Muscle of back (tissue), 13 donors: Measurements from ENCODE around the gene CYP4F8. TPM values are rescaled to one million over a fixed set of nuclear protein-coding genes. Genes with fewer than 3 reads are reported as not detected.
"Not testable (repeated sequence)": the region's sequence is repeated elsewhere in the genome, so short reads cannot be mapped to it uniquely, and the experiment has no call there.

ENCODE experiments used
- DNase-seq, 3 donors: peaks; one replicate each; pipeline versions ENCODE4 v3.0.0 to v3.0.0-alpha.2; 2013
- long read RNA-seq, 9 donors: transcript quantifications; one replicate each; lab custom pipeline, GENCODE V29; 2026
- polyA plus RNA-seq, 10 donors: library from polyadenylated mRNA; unstranded; fragments of 120-200 nt; gene quantifications; one replicate each; pipeline ENCODE4 v1.2.1, GENCODE V29; 2013; ENCODE audit not compliant: insufficient read length in 10 of 10

The CYP4F8 gene, protein sequence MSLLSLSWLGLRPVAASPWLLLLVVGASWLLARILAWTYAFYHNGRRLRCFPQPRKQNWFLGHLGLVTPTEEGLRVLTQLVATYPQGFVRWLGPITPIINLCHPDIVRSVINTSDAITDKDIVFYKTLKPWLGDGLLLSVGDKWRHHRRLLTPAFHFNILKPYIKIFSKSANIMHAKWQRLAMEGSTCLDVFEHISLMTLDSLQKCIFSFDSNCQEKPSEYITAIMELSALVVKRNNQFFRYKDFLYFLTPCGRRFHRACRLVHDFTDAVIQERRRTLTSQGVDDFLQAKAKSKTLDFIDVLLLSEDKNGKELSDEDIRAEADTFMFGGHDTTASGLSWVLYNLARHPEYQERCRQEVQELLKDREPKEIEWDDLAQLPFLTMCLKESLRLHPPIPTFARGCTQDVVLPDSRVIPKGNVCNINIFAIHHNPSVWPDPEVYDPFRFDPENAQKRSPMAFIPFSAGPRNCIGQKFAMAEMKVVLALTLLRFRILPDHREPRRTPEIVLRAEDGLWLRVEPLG
- polyA plus RNA-seq, result not detected
- long read RNA-seq, donor 1, result 0 reads
- long read RNA-seq, donor 2, result 0 reads
- long read RNA-seq, donor 3, result 0 reads
- long read RNA-seq, donor 4, result 0 reads
- long read RNA-seq, donor 5, result 0 reads
- long read RNA-seq, donor 6, result 0 reads
- long read RNA-seq, donor 7, result 0 reads
- long read RNA-seq, donor 8, result 0 reads
- long read RNA-seq, donor 9, result 0 reads

DNA sequence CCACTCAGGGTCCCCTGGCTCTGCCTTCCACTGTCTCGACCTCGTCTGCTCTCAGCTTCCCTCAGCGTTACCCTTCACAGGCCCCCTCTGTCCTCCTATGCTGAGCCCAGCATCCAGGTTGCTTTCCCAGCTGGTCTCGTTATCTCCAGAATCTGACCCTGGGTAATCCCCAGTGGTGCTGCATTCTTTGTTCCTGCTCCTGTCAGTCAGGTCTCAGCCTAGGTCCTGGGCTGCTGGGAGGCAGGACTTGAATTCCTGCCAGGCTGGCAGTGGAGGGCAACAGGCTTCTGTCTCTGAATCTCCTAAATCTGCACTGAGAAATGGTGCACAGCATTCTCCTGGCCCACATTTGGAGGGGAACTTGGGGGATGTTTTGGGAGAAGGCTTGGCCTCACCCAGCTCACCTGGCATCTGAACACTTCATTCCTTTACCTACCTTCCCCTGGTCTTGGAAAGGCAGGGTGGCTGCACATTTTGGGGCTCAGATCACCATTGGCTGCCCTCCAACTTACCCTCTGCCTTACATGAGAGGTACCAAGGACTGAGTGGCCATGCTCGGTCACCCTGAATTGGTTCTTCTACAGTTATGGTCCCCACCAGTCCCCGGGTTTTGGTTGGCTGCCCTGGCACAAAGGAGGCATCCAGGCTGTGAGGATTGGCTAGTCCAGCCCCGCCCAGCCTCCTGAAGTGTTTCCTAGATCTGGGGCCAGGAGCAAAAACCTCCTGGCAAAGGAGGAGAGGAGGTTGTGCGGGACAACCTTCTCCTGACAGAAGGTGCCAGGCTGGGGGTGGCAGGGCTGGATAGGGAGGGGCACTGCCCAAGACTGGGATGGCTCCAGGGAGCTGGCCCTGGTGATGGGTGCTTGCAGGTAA lies at the start of gene CYP4F8:
Gene CYP4F8 (plus strand): TSS at position 712 of the 873 bp plus-strand sequence. CDS start 399 bp downstream, outside the sequence.
- no peak for DNase-seq

DNA sequence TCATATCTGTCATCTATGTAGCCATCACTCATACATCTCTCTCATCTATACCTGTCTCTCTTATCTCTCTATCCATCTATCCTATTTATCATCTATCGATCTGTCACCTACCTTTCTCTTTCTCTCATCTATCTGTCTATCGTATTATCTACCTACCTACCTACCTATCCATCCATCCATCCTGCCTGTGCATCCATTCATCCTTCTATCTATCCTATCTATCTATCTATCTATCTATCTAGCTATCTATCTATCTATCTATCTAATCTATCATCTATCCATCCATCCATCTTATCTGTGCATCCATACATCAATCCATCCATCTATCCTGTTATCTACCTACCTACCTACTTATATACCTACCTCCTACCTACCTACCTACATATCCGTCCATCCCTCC lies 44.6 kb upstream of the CYP4F8 start:
- no peak for DNase-seq

DNA sequence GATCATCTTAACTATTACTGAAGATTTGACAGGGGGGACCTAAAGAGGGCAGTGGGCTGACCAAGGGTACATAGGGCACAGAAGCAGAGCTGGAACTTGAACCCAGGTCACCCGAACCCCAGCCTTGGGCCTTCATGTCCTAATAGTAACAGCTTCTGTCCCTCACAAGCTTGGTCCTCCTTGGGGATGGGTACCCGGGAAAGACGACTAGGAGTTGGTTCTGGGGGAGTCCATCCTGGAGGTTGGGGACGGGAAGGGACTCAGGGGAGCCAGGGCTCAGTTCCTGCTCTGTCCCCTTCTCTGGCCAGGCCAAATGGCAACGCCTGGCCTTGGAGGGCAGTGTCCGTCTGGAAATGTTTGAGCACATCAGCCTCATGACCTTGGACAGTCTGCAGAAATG lies 39.6 kb upstream of the CYP4F8 start:
- no peak for DNase-seq

DNA sequence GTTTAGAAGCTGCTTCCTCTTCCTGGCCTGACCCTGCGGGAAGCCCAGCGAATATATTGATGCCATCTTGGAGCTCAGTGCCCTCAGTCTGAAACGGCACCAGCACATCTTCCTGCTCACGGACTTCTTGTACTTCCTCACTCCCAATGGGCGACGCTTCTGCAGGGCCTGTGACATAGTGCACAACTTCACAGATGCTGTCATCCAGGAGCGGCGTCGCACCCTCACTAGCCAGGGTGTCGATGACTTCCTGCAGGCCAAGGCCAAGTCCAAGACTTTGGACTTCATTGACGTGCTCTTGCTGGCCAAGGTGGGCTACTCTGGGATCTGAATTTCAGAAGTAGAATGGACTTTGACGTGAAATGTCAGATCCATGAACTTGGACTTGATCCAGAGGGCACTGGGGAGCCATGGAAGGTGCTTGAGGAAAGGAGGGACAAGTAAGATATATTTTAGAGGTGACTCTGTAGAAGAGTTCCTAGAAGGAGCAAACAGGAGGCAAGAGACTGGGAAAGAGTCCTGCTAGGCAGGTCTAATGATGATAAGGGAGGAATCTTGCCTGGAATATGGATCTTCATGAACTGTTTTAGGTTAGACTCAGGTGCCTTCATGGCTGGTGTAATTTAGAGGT lies 38.4 kb upstream of the CYP4F8 start:
- DNase-seq, result no peak

DNA sequence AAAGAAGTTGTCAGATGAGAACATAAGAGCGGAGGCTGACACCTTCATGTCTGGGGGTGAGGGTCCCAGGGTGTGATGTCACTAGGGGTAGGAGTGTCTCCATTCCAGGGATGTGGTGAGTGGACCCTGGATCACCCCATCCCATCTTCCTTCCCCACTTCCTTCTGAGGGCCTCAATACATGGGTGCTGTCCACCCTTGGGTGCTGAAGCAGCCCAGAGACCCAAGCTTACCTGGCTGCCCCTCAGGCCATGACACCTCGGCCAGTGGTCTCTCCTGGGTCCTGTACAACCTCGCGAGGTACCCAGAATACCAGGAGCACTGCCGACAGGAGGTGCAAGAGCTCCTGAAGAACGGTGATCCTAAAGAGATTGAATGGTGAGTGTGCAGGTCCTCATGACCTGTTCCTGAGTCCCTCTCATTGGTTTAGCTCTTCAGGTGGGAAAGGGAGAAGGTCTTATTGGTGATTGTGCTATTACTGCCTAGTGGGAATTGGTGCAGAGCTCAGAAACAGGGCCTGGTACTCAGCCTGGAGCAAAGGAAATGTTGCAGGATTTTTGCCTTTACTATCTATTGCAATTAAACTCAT lies 37.7 kb upstream of the CYP4F8 start:
- no peak for DNase-seq

DNA sequence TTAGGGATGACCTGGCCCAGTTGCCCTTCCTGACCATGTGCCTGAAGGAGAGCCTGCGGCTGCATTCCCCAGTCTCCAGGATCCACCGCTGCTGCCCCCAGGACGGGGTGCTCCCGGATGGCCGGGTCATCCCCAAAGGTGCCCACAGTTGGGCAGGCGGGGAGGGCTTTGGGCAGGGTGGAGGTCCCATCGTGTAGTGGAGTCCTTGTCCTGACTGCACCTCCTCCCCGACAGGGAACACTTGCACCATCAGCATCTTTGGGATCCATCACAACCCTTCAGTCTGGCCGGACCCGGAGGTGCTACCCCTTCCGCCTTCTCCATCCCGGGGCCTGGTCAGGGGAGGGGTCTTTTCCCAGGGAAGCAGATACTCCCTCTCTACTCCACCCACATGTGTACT lies 31.7 kb upstream of the CYP4F8 start:
- no peak for DNase-seq

DNA sequence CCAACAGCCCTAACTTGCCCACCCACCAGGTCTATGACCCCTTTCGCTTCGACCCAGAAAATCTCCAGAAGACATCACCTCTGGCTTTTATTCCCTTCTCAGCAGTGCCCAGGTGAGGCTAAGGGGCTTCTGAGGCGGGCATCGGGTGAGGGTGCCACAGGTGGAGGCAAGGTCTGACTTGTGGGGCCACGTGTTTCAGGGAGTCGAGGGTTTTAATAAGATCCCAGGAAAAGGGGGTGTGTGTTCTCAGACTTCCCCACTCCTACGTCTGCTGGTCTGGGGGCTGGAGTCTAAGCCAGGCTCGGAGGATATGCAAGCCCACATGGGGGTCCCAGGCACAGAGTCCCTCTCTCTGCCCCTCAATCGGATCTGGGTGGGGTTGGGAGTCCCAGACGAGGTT lies 30.9 kb upstream of the CYP4F8 start:
- no peak for DNase-seq

DNA sequence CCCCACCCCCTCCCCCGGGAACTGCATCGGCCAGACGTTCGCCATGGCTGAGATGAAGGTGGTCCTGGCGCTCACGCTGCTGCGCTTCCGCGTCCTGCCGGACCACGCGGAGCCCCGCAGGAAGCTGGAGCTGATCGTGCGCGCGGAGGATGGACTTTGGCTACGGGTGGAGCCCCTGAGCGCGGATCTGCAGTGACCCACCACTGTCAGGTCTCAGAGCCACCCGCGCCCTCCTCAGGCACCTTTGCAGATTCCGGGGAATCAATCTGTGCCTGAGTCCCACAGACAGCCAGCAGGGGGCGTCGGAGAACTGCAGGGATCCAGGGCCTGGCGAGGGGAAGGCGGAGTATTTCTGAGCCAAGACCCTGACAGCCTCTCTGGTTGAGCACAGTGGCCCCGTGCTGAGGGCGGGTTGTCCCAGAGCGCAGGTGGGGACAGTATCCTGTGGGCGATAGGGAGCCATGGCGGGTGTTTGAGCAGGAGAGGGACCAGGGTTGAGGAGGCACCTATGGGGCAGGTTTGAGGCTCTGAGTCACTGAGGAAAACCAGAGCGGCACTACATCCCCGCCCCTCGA lies 30.4 kb upstream of the CYP4F8 start:
- DNase-seq, result peak; percentile 27 to 77 (median 67)

DNA sequence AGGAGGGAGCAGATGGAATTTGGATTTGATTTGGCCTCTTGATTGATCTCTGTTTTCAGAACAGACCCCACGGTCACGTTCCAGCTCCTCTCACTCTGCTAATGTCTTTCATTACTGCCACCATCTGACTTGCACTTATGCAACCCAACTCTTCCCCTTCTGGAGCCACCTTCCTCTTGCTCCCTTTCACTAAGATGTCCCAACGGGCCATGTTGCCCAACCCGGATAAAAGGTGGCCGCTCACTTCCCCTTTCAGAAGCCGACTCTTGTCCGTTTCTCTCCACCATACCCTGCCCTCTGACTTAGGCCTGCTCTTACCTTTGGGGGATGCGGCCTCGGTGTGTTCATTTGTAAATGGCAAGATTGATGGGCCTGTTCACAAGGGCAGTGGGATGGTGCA lies 27.4 kb upstream of the CYP4F8 start:
- peak in 2 of 3 donors; percentile 4 to 8 for DNase-seq

DNA sequence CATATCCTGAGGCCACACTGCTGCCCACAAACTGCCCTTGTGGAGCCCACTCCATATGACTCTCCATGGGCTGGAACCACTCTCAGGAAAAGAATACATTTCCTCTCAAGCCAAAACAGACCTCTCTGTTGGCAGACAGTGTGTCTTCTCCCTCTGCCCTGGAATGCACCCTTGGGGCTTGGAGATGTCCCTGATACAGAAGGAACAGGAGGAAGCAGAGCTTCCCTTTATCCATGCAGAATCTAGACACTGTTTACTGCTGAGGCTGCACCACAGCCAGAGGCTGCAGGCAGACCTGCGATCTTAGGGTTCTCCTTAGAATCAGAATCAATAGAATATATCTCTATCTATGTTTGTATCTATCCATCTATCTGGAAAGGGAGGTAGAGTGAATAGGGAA lies 26.8 kb upstream of the CYP4F8 start:
- no peak for DNase-seq

DNA sequence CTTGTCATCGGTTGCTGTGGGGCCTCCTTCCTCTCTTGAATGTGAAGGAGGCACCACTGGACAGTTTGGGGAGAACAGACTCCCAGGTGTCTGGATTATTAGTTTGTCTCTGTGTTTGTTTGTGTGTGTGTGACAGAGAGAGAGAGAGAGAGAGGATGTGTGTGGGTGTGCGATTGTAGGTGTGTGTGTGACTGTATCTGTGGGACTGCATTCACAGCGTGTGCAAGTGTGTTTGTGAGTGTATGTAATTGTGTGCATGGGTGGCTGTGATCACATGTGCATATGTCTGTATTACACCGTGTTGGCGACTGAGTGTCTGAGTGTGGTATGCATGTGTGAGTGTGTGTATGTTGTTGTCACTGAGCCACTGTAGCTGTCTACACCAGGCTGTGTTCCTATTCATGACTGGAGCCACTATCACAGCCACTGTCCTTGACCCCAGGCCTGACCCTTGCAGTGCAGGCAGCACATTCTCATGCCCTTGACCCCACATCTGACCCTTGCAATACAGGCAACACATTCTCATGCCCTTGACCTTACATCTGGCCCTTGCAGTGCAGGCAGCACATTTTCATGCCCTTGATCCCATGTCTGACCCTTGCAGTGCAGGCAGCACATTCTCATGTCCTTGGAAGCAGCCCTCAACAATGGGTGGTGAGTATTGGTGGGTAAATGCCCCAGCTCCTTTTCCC lies 25.1 kb upstream of the CYP4F8 start:
- no peak for DNase-seq

DNA sequence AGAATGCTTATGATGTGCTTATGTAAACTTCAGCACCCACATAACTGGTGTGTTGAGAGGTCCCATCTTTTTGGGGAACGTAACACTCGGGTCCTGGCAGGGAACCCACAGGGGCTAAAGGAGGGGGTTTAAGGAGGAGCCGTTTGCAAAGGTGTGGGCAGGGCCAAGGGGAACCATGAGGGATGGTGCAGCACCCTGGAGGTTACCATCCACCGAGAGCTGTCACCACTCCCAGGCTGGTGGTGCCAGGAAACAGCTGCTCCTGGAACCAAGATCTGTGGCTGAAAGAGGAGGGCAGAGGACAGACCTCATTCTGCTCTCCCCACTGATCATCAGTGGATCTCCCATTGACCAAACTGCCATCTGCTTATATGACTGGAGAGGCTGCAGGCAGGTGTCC lies 23.2 kb upstream of the CYP4F8 start:
- no peak for DNase-seq

DNA sequence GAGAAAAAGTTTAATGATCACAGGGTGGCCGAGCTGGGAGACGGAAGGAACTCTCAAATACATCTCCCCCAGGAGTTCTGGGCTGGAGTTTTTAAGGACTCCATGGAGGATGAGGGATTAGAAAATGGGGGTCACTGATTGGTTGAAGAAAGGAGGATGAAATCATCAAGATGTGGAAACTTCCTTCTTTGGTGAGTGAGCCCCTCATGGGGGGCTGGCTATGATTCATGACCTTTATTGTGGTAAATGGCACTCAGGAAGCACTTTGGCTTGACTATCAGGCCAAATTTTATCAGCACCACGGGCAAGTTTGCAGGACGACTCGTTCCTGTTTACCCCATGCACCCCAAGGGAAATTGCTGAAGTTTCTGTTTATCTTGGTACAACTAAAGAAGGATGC lies 22.5 kb upstream of the CYP4F8 start:
- not testable (repeated sequence) for DNase-seq

DNA sequence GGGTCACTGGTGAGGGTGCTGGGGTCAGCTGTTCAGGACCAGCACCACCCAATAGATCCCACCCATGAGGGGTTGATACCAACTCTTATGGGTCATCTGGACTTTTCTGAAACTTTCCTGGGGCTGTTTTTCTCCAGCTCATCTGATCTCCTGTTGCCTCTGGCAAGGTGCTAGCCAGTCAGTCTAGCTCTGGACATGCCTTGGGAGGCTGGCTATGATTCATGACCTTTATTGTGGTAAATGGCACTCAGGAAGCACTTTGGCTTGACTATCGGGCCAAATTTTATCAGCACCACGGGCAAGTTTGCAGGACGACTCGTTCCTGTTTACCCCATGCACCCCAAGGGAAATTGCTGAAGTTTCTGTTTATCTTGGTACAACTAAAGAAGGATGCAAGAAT lies 21.3 kb upstream of the CYP4F8 start:
- DNase-seq, result not testable (repeated sequence)

DNA sequence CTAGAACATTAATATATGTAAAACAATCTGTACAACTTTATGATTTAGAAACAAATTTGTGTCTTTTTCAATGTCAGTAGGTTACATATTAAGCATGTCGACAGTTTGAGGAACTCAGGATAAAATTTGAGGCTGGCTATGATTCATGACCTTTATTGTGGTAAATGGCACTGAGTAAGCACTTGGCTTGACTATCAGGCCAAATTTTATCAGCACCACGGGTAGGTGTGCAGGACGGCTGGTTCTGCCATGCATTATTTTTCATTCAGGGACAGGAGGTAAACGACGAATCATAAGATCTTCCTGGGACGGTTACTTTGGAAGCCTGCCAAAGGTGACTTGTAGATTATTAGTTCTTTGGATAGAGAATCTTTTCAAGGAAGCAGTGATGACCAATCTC lies 19.9 kb upstream of the CYP4F8 start:
- no peak for DNase-seq

DNA sequence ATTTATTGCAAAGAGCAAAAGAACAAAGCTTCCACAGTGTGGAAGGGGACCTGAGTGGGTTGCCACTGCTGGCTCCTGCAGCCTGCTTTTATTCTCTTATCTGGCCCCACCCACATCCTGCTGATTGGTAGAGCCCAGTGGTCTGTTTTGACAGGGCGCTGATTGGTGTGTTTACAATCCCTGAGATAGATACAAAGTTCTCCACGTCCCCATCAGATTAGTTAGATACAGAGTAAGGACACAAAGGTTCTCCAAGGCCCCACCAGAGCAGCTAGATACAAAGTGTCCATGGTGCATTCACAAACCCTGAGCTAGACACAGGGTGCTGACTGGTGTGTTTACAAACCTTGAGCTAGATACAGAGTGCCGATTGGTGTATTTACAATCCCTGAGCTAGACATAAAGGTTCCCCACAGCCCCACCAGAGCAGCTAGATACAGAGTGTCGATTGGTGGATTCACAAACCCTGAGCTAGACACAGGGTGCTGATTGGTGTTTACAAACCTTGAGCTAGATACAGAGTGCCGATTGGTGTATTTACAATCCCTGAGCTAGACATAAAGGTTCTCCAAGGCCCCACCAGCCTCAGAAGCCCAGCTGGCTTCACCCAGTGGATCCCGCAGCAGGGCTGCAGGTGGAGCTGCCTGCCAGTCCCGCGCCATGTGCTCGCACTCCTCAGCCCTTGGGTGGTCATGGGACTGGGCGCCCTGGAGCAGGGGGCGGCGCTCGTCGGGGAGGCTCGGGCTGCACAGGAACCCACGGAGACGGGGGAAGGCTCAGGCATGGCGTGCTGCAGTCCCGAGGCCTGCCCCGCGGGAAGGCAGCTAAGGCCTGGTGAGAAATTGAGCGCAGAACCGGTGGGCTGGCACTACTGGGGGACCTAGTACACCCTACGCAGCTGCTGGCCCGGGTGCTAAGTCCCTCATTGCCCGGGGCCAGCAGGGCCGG lies 6.8 kb upstream of the CYP4F8 start:
- not testable (repeated sequence) for DNase-seq

DNA sequence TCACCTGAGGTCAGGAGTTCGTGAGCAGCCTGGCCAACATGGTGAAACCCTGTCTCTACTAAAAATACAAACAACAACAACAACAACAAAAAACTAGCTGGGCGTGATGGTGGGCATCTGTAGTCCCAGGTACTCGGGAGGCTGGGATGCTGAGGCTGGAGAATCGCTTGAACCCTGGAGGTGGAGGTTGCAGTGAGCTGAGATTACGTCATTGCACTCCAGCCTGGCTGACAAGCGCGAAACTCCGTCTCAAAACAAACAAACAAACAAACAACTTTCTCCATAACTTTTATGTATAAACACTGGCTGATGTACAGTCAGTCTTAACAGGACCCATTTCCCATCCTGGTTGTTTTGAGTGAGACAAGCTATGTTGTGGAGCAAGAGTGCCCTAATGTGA lies 5.8 kb upstream of the CYP4F8 start:
- DNase-seq, result no peak

DNA sequence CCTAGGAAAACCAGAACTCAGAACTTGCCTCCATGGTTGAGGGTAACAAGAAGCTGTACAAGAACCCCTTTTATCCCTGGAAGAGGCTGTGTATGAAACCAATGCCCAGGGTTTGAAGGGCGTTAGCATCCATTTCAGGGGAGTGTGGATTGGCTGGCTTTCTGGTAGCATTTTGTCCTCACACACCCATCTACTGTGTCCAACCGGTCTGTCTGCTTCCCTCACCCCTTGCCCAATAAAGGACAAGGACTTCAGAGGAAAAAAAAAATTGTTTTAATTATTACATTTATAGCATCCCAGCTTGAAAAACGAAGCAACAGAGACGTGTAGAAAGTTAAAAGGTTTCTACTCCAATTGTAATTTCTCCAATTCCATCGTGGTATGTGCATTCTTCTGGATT lies 2.7 kb upstream of the CYP4F8 start:
- no peak for DNase-seq

DNA sequence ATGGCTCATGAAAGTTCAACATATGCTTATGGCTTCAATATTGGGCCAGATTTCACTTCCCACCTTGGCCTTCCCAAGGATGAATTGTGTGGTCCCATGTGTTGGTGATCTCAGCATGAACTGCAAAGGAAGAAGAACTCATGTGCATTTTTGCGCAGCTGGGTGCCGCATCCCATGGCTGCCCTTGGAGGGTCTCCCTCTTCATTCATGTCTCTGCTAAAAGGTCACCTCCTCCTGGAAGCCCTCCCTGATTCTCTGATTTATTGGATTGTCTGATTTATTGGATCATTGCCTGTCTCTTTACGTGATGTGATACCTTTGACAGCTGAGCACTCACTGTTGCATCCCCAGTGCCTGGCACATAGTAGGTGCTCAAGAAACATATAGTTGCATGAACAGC lies 1.7 kb upstream of the CYP4F8 start:
- DNase-seq, result no peak
